Retinal pigment epithelial cell (primary cell): Measurements from ENCODE around the gene IL20RB.
"Not testable (repeated sequence)": the region's sequence is repeated elsewhere in the genome, so short reads cannot be mapped to it uniquely, and the experiment has no call there.

Experiments
- DNase-seq: peaks from one replicate; pipeline ENCODE4 v3.0.0-alpha.2; 2010; ENCODE audit warnings: low read depth
- H3K4me3 ChIP-seq: 2 replicates; pipeline ENCODE4 v1.5.1; 2011; ENCODE audit warnings: mild to moderate bottlenecking, low read length, control low read depth, moderate library complexity
- CTCF ChIP-seq: conservative IDR thresholded peaks from 2 replicates; pipeline ENCODE4 v1.5.1; 2011; ENCODE audit warnings: low read depth, low read length, control low read depth, inconsistent platforms

IL20RB gene

GRCh38 chr3:136982033-136982432, 24.2 kb downstream of the IL20RB start:
- DNase-seq: no peak

DNA sequence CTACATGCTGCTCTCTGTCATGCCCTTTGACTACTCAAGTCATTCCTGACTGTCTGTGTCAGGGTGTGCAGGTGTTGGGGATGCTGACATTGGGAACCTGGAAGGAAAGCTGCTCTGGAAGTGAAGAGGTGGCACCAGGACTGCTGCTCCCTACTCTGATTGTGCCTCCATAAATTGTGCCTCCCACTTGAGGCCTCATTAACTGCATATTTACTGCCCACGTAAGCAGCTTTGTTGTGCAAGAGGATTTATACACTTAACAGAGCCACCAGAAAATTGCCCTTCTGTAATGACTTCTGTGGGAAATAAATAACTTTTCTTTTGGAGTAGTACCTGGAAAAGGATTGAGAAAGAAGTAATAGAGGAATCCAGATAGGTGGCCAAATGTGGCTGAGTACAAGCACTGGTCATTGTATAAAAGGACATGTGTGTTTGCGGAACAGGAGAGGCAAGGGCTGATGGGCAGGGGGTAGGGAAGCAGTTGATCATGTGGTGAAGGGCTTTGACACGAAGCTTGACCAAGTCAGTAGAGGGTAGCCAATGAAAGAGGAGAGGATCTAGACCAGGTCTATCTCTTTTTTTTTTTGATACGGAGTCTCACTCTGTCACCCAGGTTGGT, 24.8 kb downstream of the IL20RB start:
- no peak overlapping the region for H3K4me3 ChIP-seq
- DNase-seq: peak; percentile 46
- TF ChIP-seq CTCF: no peak

More at GRCh38 chr3:136982033-136982432, 24.2 kb downstream of the IL20RB start:
- H3K4me3 ChIP-seq: no peak overlapping the region
- no peak for TF ChIP-seq CTCF

DNA sequence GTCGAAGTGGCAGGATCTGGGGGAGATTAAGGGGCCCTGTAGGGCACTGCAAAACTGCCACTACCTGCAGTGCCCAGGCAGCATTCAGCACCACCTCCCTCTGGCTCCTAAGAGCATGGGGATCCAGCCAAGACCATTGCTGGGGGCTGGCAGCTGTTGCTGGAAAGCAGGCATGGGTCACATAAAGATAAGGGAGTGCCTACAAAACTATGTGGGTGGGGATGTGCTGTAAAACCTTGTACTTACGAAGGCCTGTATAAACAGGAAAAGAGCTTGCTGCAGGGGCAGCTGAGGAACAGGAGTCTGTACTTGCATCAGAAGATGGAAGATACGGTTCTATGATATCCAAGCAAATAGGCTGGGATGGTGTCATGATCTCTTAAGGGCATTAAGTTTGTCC, 27.1 kb downstream of the IL20RB start:
- H3K4me3 ChIP-seq: no peak overlapping the region
- DNase-seq: no peak
- no peak for TF ChIP-seq CTCF

GRCh38 chr3:136987398-136987980, 29.7 kb downstream of the IL20RB start:
- not testable (repeated sequence) for H3K4me3 ChIP-seq

GRCh38 chr3:136988651-136989050, 30.9 kb downstream of the IL20RB start:
- no peak for DNase-seq
- H3K4me3 ChIP-seq: no peak overlapping the region
- TF ChIP-seq CTCF: no peak

More at GRCh38 chr3:136987398-136987980, 29.7 kb downstream of the IL20RB start:
- not testable (repeated sequence) for DNase-seq

- no peak for DNase-seq
- TF ChIP-seq CTCF: no peak
- H3K4me3 ChIP-seq: no peak overlapping the region
These were observed 32.2 kb downstream of the IL20RB start for GRCh38 chr3:136989781-136990524.

GRCh38 chr3:136990826-136991225, 33.0 kb downstream of the IL20RB start:
- no peak for TF ChIP-seq CTCF
- DNase-seq: no peak
- H3K4me3 ChIP-seq: no peak overlapping the region
